Activated T-cell treated with anti-CD3 and anti-CD28 coated beads for 4 hours (primary cell): Measurements from ENCODE around the gene MAN2A1.
"Not testable (repeated sequence)": the region's sequence is repeated elsewhere in the genome, so short reads cannot be mapped to it uniquely, and the experiment has no call there.

Experiments used
- DNase-seq: peaks from one replicate; pipeline ENCODE4 v3.0.0-alpha.2; 2020

Gene MAN2A1

GRCh38 chr5:109832207-109833188 lies 142.8 kb downstream of the MAN2A1 start:
- DNase-seq, result not testable (repeated sequence)

GRCh38 chr5:109833946-109834345 lies 144.2 kb downstream of the MAN2A1 start:
- no peak for DNase-seq

- no peak for DNase-seq
Observed at GRCh38 chr5:109836280-109836679, 146.6 kb downstream of the MAN2A1 start.

GRCh38 chr5:109837231-109837861 lies 147.6 kb downstream of the MAN2A1 start:
- no peak for DNase-seq

- no peak for DNase-seq
Observed at GRCh38 chr5:109838157-109838556, 148.4 kb downstream of the MAN2A1 start.

- DNase-seq, result no peak
Observed at GRCh38 chr5:109844148-109844547, 154.4 kb downstream of the MAN2A1 start.

- DNase-seq, result no peak
Observed at GRCh38 chr5:109844695-109845094, 155.0 kb downstream of the MAN2A1 start.

- no peak for DNase-seq
Observed at GRCh38 chr5:109848130-109848529, 158.4 kb downstream of the MAN2A1 start.

GRCh38 chr5:109849478-109850088 lies 159.9 kb downstream of the MAN2A1 start:
- DNase-seq, result no peak

- no peak for DNase-seq
Observed at GRCh38 chr5:109852371-109853155, 162.8 kb downstream of the MAN2A1 start.

GRCh38 chr5:109853377-109853776 lies 163.7 kb downstream of the MAN2A1 start:
- DNase-seq, result no peak

GRCh38 chr5:109855056-109855455 lies 165.3 kb downstream of the MAN2A1 start:
- no peak for DNase-seq

- DNase-seq, result no peak
Observed at GRCh38 chr5:109857405-109858031, 167.8 kb downstream of the MAN2A1 start.

- DNase-seq, result no peak
Observed at GRCh38 chr5:109859537-109859936, 169.8 kb downstream of the MAN2A1 start.

GRCh38 chr5:109862301-109862700 lies 172.6 kb downstream of the MAN2A1 start:
- DNase-seq, result no peak

GRCh38 chr5:109863752-109864151 lies 174.0 kb downstream of the MAN2A1 start:
- DNase-seq, result no peak

GRCh38 chr5:109865637-109866036 lies 175.9 kb downstream of the MAN2A1 start:
- DNase-seq, result no peak

- DNase-seq, result no peak
Observed at GRCh38 chr5:109866051-109866450, 176.3 kb downstream of the MAN2A1 start.

- DNase-seq, result no peak
Observed at GRCh38 chr5:109868737-109869136, 179.0 kb downstream of the MAN2A1 start.

- DNase-seq, result no peak
Observed at GRCh38 chr5:109873687-109874086, 184.0 kb downstream of the MAN2A1 start.

GRCh38 chr5:109874108-109874507 lies 184.4 kb downstream of the MAN2A1 start:
- no peak for DNase-seq

- no peak for DNase-seq
Observed at GRCh38 chr5:109876030-109876725, 186.5 kb downstream of the MAN2A1 start.
